AG04450 (cell line): ENCODE data around the gene ATXN1. TPM values are rescaled to one million over a fixed set of nuclear protein-coding genes. Genes with fewer than 3 reads are reported as not detected.

Source experiments
- CTCF ChIA-PET: fragments of 300-600, 350-600 bp; formaldehyde crosslinking; extraction: SDS; loops from one replicate; lab custom pipeline; 2022; ENCODE audit warnings: antibody characterized with exemption, inconsistent platforms; lab: Charles Lee
- POLR2A ChIA-PET: fragments of 350-600 bp; formaldehyde crosslinking; extraction: SDS; loops from one replicate; lab custom pipeline; 2021; ENCODE audit warnings: antibody characterized with exemption, inconsistent platforms; lab: Yijun Ruan, JAX
- DNase-seq: peaks from one replicate; pipeline ENCODE4 v3.0.0-alpha.2; 2011; ENCODE audit warnings: low read depth, low spot score
- H3K27ac ChIP-seq: one replicate; pipeline ENCODE4 v1.5.1; 2012; ENCODE audit warnings: low read depth, low read length, control low read depth
- H3K27me3 ChIP-seq: one replicate; pipeline ENCODE4 v1.6.0; 2012; ENCODE audit warnings: low read length; ENCODE audit not compliant: control insufficient read depth, insufficient read depth
- H3K4me3 ChIP-seq: 2 replicates; pipeline ENCODE4 v1.5.1; 2011; ENCODE audit warnings: mild to moderate bottlenecking, low read depth, low read length, control low read depth
- H3K9me3 ChIP-seq: 2 replicates; pipeline ENCODE4 v1.5.1; 2012; ENCODE audit warnings: low read length; ENCODE audit not compliant: control insufficient read depth, insufficient read depth
- polyA plus RNA-seq: library from polyadenylated mRNA; depleted of rRNA; stranded (reverse); fragments of >200 nt; gene quantifications from 2 replicates; pipeline ENCODE4 v1.2.3, GENCODE V29; 2011
- TF ChIP-seq, protein P1 (sequence below): IDR thresholded peaks from 2 replicates; pipeline ENCODE4 v1.5.1; 2011; ENCODE audit warnings: low read depth, low read length, control low read depth, inconsistent platforms

ATXN1 gene
- polyA plus RNA-seq, 1 experiment, result 12.6 TPM

DNA sequence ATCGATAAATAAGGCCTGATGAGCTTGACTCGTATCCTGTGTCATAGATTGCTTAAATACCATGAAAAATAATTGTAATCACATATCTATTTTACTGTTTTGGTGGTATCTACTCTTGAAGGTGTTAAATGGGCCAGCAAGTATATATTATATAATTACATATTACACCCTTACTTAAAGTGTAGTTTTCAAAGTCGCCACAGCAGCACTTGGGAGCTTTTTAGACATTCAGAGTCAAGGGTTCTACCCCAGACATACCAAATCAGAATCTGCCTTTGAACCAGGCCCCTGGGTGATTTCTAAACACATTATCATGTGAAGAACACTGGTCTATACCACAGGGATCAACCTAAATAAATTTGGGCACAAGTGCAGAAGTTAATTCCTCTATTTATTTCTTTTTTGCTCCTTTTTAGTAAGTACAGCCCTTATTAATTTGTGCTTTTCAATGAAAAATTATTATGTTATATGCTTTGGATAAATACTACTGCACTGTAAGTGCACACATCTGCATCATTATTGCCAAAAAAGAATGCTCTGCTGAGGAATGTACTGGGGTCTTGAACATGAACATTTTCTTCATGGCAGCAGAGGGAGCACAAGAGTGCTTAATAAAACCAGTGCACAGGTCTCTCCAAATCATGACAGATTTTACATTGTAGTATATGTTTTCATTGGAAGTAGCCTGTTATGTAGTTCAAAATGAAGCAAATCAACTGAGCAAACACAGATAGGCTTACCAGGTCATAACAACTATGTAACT lies 3.1 kb upstream of the ATXN1 start:
- no peaks in the 10 kb centered on the region for H3K27me3 ChIP-seq
- TF ChIP-seq, protein P1, sequence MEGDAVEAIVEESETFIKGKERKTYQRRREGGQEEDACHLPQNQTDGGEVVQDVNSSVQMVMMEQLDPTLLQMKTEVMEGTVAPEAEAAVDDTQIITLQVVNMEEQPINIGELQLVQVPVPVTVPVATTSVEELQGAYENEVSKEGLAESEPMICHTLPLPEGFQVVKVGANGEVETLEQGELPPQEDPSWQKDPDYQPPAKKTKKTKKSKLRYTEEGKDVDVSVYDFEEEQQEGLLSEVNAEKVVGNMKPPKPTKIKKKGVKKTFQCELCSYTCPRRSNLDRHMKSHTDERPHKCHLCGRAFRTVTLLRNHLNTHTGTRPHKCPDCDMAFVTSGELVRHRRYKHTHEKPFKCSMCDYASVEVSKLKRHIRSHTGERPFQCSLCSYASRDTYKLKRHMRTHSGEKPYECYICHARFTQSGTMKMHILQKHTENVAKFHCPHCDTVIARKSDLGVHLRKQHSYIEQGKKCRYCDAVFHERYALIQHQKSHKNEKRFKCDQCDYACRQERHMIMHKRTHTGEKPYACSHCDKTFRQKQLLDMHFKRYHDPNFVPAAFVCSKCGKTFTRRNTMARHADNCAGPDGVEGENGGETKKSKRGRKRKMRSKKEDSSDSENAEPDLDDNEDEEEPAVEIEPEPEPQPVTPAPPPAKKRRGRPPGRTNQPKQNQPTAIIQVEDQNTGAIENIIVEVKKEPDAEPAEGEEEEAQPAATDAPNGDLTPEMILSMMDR, result peak; percentile 62
- H3K4me3 ChIP-seq, result no peak overlapping the region
- no peak for DNase-seq
- POLR2A ChIA-PET, result no interaction called here
- no peak overlapping the region for H3K27ac ChIP-seq
- H3K9me3 ChIP-seq, result no peaks in the 10 kb centered on the region
- CTCF ChIA-PET, result interaction anchor here (0.6 to 5.2 kb wide), 37 partner anchors 10 to 480 kb away, joined by 3 to 98 read pairs (median 5); no protein-coding TSS in a partner anchor

DNA sequence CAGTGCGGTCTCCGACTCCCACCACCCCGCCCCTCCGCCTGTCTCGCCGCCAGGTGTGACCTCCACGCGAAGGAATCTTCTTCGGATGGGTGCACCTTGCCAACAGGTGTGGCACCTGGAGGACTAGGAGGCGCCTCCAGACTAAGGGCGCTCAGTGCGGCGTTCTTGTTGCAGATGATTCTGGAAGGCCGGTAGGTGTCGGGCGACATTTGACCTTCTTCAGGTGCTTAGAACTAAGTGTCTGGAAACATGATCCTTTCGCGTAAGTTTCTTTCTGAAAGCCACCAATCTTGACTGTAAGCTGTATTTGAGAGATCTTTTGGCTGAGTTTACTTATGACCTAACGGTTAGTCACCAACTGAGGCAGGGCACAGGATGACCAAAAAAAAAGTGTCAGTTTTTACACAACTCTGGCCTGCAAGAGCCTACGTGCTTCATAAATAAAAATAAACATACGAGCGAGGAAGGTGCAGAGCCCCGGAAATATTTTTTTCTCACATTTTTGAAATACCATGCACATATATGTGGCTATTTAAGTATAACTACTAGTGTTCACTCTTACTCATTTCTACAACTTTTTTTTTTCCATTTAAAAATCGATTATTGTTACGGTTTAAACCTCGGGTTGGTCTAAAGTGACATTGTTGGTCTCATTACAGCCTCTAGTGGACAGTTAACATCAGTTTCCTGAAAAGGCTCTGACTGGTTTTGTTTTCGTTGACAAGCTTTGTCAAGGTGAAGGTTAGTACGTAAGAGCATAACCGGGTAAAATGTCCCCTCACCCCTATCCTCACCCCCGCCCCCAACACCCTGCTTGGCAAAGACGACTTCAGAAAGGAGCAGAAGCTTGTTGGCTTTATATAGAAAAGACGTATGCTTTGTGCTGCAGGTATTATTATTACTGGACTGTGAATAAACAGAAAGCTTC lies 1.6 kb upstream of the ATXN1 start:
- TF ChIP-seq, protein P1, result peak; percentile 90
- ChIA-PET POLR2A (interaction anchor here (0.5 to 2.3 kb wide), 9 partner anchors 24 to 431 kb away, joined by 3 to 7 read pairs (median 3); no protein-coding TSS in a partner anchor), CTCF (interaction anchor here (0.6 to 5.2 kb wide), 73 partner anchors 8 to 478 kb away, joined by 3 to 98 read pairs (median 4); no protein-coding TSS in a partner anchor)
- Histone ChIP-seq H3K9me3 (no peaks in the 10 kb centered on the region), H3K27me3 (no peaks in the 10 kb centered on the region), H3K4me3 (peak overlapping the region; percentile 78), H3K27ac (peak overlapping the region; percentile 75)
- no peak for DNase-seq

DNA sequence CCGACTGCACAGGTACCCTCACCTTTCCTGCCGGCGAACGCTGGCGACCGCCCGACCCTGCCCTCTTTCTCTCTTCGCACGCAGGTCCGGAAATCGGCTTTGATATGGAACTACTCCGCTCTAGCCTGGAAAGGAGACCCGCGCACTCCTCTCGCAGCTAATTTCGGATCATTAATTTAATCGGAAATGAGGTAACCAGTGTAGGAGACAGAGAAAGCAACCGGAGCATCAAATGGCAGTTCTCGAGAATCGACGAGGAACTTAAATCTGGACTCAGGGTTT lies 949 bp upstream of the ATXN1 start:
- Histone ChIP-seq H3K9me3 (no peaks in the 10 kb centered on the region), H3K27me3 (no peaks in the 10 kb centered on the region), H3K4me3 (peak overlapping the region; percentile 78), H3K27ac (peak overlapping the region; percentile 75)
- TF ChIP-seq, protein P1, result no peak
- ChIA-PET POLR2A (interaction anchor here (0.6 to 2.3 kb wide), 8 partner anchors 23 to 430 kb away, joined by 3 to 7 read pairs (median 4); no protein-coding TSS in a partner anchor), CTCF (interaction anchor here (0.6 to 5.2 kb wide), 20 partner anchors 12 to 477 kb away, joined by 3 to 98 read pairs (median 5); no protein-coding TSS in a partner anchor)
- no peak for DNase-seq

DNA sequence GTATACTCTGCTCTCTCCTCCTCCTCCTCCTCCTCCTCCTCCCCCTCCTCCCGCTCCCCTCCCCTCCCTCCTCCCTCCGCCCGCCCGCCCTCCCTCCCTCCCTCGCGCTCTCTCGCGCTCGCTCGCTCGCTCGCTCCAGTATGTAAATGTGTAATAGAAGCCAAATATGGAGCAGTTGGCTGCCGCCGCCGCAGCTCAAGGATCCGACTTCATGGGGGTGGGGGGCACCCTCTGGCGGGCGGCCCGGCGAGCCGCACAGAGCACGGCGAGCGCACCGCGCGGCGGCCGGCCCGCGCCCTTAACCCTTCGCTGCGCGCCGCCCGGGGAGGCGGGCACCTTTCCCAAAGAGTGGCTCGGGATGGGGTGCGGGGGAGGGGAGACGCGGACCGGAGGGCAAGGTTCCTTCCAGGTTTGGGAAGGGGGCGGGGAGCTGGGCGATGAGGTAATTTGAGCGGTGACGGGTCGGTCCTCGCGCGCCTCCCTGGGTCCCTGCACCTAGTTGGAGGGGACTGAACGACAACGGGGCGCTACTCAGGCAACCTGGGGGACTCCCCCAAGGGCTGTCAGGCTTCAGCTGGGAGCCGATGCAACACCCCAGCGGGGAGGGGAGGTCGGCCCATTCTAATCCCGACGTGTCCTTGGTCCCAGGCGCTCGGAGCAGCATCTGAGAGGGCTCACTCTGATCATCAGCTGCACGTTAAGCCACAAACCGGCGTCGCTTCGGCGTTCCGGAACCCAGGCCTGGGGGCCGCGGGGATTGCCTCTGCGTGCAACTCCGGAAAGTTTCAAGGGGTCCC lies 409 bp upstream of the ATXN1 start:
- Histone ChIP-seq H3K27me3 (no peaks in the 10 kb centered on the region), H3K27ac (peak overlapping the region; percentile 75), H3K4me3 (peak overlapping the region; percentile 88), H3K9me3 (no peaks in the 10 kb centered on the region)
- POLR2A ChIA-PET, result interaction anchor here (0.6 to 2.3 kb wide), 13 partner anchors 14 to 430 kb away, joined by 3 to 7 read pairs (median 4); no protein-coding TSS in a partner anchor
- TF ChIP-seq, protein P1, result no peak; the same call in 1 of the 2 replicates
- CTCF ChIA-PET, result interaction anchor here (0.6 to 5.2 kb wide), 20 partner anchors 12 to 476 kb away, joined by 3 to 98 read pairs (median 5); no protein-coding TSS in a partner anchor
- peak; percentile 80 for DNase-seq
